ENCODE data around the gene TTC32. TPM values are rescaled to one million over a fixed set of nuclear protein-coding genes. Genes with fewer than 3 reads are reported as not detected.
"Not testable (repeated sequence)": the region's sequence is repeated elsewhere in the genome, so short reads cannot be mapped to it uniquely, and the experiment has no call there.

Gene TTC32
- total RNA-seq, 2 donors from 2014 or later, result 16.6 to 20.6 TPM

- intact Hi-C loops (cut with DNase I), result no loop called here
- H3K4me3 ChIP-seq, result no peak overlapping the region
- H3K36me3 ChIP-seq, result no peaks in the 10 kb centered on the region
- WGBS, result 66% methylated on average over 2 of the region's 2 CpGs
- H3K4me1 ChIP-seq (replicated peaks), result no peaks in the 10 kb centered on the region
- TF ChIP-seq POLR2A (IDR thresholded peaks at IDR 0.05) (no peak), POLR2AphosphoS5 (IDR thresholded peaks at IDR 0.05) (no peak)
- H3K9me3 ChIP-seq, result no peaks in the 10 kb centered on the region
- no peak overlapping the region for H3K27ac ChIP-seq
- no peaks in the 10 kb centered on the region for H3K27me3 ChIP-seq (replicated peaks; ENCODE audit: insufficient read depth)
- peak; percentile 0 for DNase-seq (ENCODE audit: low spot score)
Measured at GRCh38 chr2:19881221-19881907, 20.4 kb downstream of the TTC32 start.

GRCh38 chr2:19880191-19880590, 21.6 kb downstream of the TTC32 start:
- H3K4me3 ChIP-seq; DNase-seq (ENCODE audit: low spot score); H3K9me3 ChIP-seq; H3K27me3 ChIP-seq (replicated peaks; ENCODE audit: insufficient read depth); H3K36me3 ChIP-seq; H3K4me1 ChIP-seq (replicated peaks); intact Hi-C loops (cut with DNase I); H3K27ac ChIP-seq: not testable (repeated sequence)

DNA sequence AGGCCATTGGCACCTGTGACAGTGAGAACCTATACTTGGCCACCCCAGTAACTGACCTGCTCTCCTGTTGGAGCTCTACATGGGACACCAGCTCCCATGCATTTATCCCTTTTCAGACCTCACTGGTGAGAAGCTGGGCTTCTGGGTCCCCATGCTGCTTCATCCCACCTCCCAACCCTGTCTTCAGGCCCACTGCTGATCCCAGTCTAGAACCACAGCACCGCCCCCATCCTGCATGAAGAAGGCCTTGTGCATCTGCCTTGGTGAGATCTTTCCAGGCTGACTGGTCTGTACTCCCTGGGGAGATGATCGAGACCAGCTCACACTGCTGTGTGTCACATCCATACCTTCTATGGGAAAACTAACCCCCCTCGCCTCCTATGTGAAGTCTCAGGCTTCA, 22.7 kb downstream of the TTC32 start:
- DNase-seq (ENCODE audit: low spot score), result no peak
- H3K36me3 ChIP-seq, result no peaks in the 10 kb centered on the region
- TF ChIP-seq POLR2AphosphoS5 (IDR thresholded peaks at IDR 0.05), result no peak
- TF ChIP-seq, protein P1, sequence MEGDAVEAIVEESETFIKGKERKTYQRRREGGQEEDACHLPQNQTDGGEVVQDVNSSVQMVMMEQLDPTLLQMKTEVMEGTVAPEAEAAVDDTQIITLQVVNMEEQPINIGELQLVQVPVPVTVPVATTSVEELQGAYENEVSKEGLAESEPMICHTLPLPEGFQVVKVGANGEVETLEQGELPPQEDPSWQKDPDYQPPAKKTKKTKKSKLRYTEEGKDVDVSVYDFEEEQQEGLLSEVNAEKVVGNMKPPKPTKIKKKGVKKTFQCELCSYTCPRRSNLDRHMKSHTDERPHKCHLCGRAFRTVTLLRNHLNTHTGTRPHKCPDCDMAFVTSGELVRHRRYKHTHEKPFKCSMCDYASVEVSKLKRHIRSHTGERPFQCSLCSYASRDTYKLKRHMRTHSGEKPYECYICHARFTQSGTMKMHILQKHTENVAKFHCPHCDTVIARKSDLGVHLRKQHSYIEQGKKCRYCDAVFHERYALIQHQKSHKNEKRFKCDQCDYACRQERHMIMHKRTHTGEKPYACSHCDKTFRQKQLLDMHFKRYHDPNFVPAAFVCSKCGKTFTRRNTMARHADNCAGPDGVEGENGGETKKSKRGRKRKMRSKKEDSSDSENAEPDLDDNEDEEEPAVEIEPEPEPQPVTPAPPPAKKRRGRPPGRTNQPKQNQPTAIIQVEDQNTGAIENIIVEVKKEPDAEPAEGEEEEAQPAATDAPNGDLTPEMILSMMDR (IDR thresholded peaks at IDR 0.05), result no peak
- no peak for TF ChIP-seq POLR2A (IDR thresholded peaks at IDR 0.05)
- H3K4me3 ChIP-seq, result no peak overlapping the region
- 100% methylated on average over 3 of the region's 3 CpGs for WGBS
- no peaks in the 10 kb centered on the region for H3K9me3 ChIP-seq
- no peaks in the 10 kb centered on the region for H3K4me1 ChIP-seq (replicated peaks)
- no peak overlapping the region for H3K27ac ChIP-seq
- intact Hi-C loops (cut with DNase I), result no loop called here
- no peaks in the 10 kb centered on the region for H3K27me3 ChIP-seq (replicated peaks; ENCODE audit: insufficient read depth)

GRCh38 chr2:19878268-19879046, 23.3 kb downstream of the TTC32 start:
- intact Hi-C loops (cut with DNase I), result no loop called here
- no peak for TF ChIP-seq POLR2AphosphoS5 (IDR thresholded peaks at IDR 0.05)
- no peak for TF ChIP-seq POLR2A (IDR thresholded peaks at IDR 0.05)
- TF ChIP-seq, protein P1 (IDR thresholded peaks at IDR 0.05), result no peak
- H3K36me3 ChIP-seq, result no peaks in the 10 kb centered on the region
- no peaks in the 10 kb centered on the region for H3K27me3 ChIP-seq (replicated peaks; ENCODE audit: insufficient read depth)
- H3K27ac ChIP-seq, result no peak overlapping the region
- 97% methylated on average over 12 of the region's 12 CpGs for WGBS
- H3K9me3 ChIP-seq, result no peaks in the 10 kb centered on the region
- DNase-seq (ENCODE audit: low spot score), result no peak
- no peaks in the 10 kb centered on the region for H3K4me1 ChIP-seq (replicated peaks)
- H3K4me3 ChIP-seq, result no peak overlapping the region

- H3K4me3 ChIP-seq, result no peak overlapping the region
- intact Hi-C loops (cut with DNase I), result no loop called here
- H3K4me1 ChIP-seq (replicated peaks), result no peaks in the 10 kb centered on the region
- DNase-seq (ENCODE audit: low spot score), result no peak
- WGBS, result 55% methylated on average over 4 of the region's 4 CpGs
- H3K27me3 ChIP-seq (replicated peaks; ENCODE audit: insufficient read depth), result no peaks in the 10 kb centered on the region
- TF ChIP-seq POLR2A (IDR thresholded peaks at IDR 0.05), result no peak
- TF ChIP-seq, protein P1 (IDR thresholded peaks at IDR 0.05), result no peak
- H3K36me3 ChIP-seq, result no peaks in the 10 kb centered on the region
- no peaks in the 10 kb centered on the region for H3K9me3 ChIP-seq
- H3K27ac ChIP-seq, result no peak overlapping the region
Measured at GRCh38 chr2:19876751-19877150, 25.0 kb downstream of the TTC32 start.

DNA sequence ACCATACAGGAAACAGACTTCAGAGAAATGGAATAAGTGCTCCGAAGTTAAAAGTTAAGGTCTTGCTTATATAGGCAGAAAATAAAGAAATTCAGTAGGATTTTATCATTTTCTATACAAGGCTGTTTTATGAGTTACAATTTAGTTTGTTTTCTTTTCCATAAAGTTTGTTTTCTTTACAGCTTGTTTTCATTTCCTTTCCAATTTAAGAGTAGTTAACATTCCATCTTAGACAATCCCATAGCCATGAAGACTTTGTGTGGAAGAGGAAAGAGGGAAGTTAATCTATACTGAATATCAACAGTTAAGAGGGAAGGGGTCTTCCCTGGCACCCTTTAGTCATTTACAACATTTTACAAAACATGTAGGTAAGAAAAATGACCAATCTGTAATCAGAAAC, 26.5 kb downstream of the TTC32 start:
- DNase-seq (ENCODE audit: low spot score), result no peak
- Histone ChIP-seq H3K4me1 (replicated peaks) (no peaks in the 10 kb centered on the region), H3K36me3 (no peaks in the 10 kb centered on the region), H3K9me3 (no peaks in the 10 kb centered on the region), H3K27ac (peak overlapping the region in 1 of 2 donors; percentile 4), H3K4me3 (no peak overlapping the region), H3K27me3 (replicated peaks; ENCODE audit: insufficient read depth) (no peaks in the 10 kb centered on the region)
- intact Hi-C loops (cut with DNase I), result no loop called here
- TF ChIP-seq, protein P1 (IDR thresholded peaks at IDR 0.05), result no peak
- 71% methylated on average over 1 of the region's 1 CpG for WGBS

Measured in prostate gland (tissue), 2 donors.